Liver (tissue), 9 donors: Measurements from ENCODE around the gene CEP83. TPM values are rescaled to one million over a fixed set of nuclear protein-coding genes. Genes with fewer than 3 reads are reported as not detected.

Source experiments
- DNase-seq: peaks from one replicate; pipeline ENCODE4 v3.0.0-alpha.2; 2017; ENCODE audit warnings: low spot score
- H3K27ac ChIP-seq, 2 donors: one replicate each; pipeline ENCODE4 v1.7.0; 2013; ENCODE audit warnings: inconsistent platforms in 2 of 2, low read length in 2 of 2, control low read depth in 1 of 2, low read depth in 1 of 2, mild to moderate bottlenecking in 1 of 2
- H3K27me3 ChIP-seq, 4 donors: one replicate each; pipeline versions ENCODE4 v1.6.1 to v1.7.0; 2013; ENCODE audit warnings: low read length in 3 of 4, inconsistent platforms in 1 of 4, mild to moderate bottlenecking in 1 of 4, moderate library complexity in 1 of 4; ENCODE audit not compliant: control insufficient read depth in 4 of 4, insufficient read depth in 4 of 4
- H3K36me3 ChIP-seq, 4 donors: one replicate each; pipeline versions ENCODE4 v1.6.1 to v1.7.0; 2013; ENCODE audit warnings: low read length in 3 of 4, mild to moderate bottlenecking in 3 of 4, low read depth in 1 of 4, moderate library complexity in 1 of 4; ENCODE audit not compliant: control insufficient read depth in 4 of 4, insufficient read depth in 3 of 4
- H3K4me1 ChIP-seq, 4 donors: one replicate each; pipeline versions ENCODE4 v1.6.1 to v1.7.0; 2013; ENCODE audit warnings: low read length in 3 of 4, mild to moderate bottlenecking in 3 of 4, moderate library complexity in 1 of 4; ENCODE audit not compliant: control insufficient read depth in 4 of 4, insufficient read depth in 4 of 4
- H3K4me3 ChIP-seq, 3 donors: one replicate each; pipeline versions ENCODE4 v1.6.1 to v1.7.0; 2013; ENCODE audit warnings: low read length in 3 of 3, control low read depth in 1 of 3, low read depth in 1 of 3, mild to moderate bottlenecking in 1 of 3
- H3K9ac ChIP-seq, 2 donors: one replicate each; pipeline ENCODE4 v1.7.0; 2013; ENCODE audit warnings: low read length in 2 of 2, mild to moderate bottlenecking in 2 of 2, moderate library complexity in 2 of 2, control low read depth in 1 of 2, low read depth in 1 of 2
- H3K9me3 ChIP-seq, 4 donors: one replicate each; pipeline versions ENCODE4 v1.6.1 to v1.7.0; 2013; ENCODE audit warnings: low read length in 3 of 4; ENCODE audit not compliant: control insufficient read depth in 4 of 4
- FOXA2 ChIP-seq: IDR thresholded peaks from 2 replicates; pipeline ENCODE4 v1.6.1; 2016; ENCODE audit warnings: antibody characterized with exemption
- HNF4A ChIP-seq, 2 donors: conservative IDR thresholded peaks; 2 replicates each; pipeline ENCODE4 v1.6.1; 2016; ENCODE audit warnings: antibody characterized with exemption in 2 of 2, mild to moderate bottlenecking in 2 of 2
- JUND ChIP-seq, 2 donors: IDR thresholded peaks; 2 replicates each; pipeline ENCODE4 v1.6.1; 2016; ENCODE audit warnings: antibody characterized with exemption in 2 of 2
- NR2F2 ChIP-seq: IDR thresholded peaks from 2 replicates; pipeline ENCODE4 v1.6.1; 2016; ENCODE audit warnings: antibody characterized with exemption
- RAD21 ChIP-seq, 2 donors: IDR thresholded peaks; 2 replicates each; pipeline ENCODE4 v1.6.1; 2016; ENCODE audit warnings: antibody characterized with exemption in 2 of 2, mild to moderate bottlenecking in 2 of 2
- RXRA ChIP-seq, 2 donors: IDR thresholded peaks; 2 replicates each; pipeline ENCODE4 v1.6.1; 2017 to 2018; ENCODE audit warnings: antibody characterized with exemption in 2 of 2, mild to moderate bottlenecking in 1 of 2
- WGBS: extraction: QIAGEN DNeasy Blood & Tissue Kit; methylation state at CpG from one replicate; pipeline ENCODE4 v1.1.7; 2013; 5-methylcytosine and 5-hydroxymethylcytosine counted together
- polyA plus RNA-seq, 2 donors: library from polyadenylated mRNA; stranded (reverse) in 1 of 2; unstranded in 1 of 2; fragments of 200-250 nt in 1 of 2; fragments of >200 nt in 1 of 2; fragmentation: Nextera tagmentation in 1 of 2; extraction: Ambion mirVana in 1 of 2; gene quantifications; one replicate each; pipeline versions ENCODE4 v1.2.1 to v1.2.3, GENCODE V29; 2013 to 2015
- total RNA-seq, 2 donors: library from RNA; depleted of rRNA; stranded (reverse); fragments of >200 nt; gene quantifications; one replicate each; pipeline ENCODE4 v1.2.3, GENCODE V29; 2014
- TF ChIP-seq, protein P1 (sequence below): fragments of 150-350 bp; IDR thresholded peaks from 2 replicates; pipeline ENCODE4 v1.5.1; 2017; ENCODE audit warnings: improper control_type of control experiment, low read depth, low read length; ENCODE audit not compliant: missing input control
- TF ChIP-seq, protein P2 (sequence below): IDR thresholded peaks from 2 replicates; pipeline ENCODE4 v1.6.1; 2016; ENCODE audit warnings: antibody characterized with exemption, mild to moderate bottlenecking
- donor health status: healthy.
- donor health status: healthy.
- donor health status: healthy.
- donor health status: healthy.
- donor health status: healthy.

Gene CEP83
- total and polyA plus RNA-seq, 4 donors = 1.9 to 8.4 (median 5.2) TPM

DNA sequence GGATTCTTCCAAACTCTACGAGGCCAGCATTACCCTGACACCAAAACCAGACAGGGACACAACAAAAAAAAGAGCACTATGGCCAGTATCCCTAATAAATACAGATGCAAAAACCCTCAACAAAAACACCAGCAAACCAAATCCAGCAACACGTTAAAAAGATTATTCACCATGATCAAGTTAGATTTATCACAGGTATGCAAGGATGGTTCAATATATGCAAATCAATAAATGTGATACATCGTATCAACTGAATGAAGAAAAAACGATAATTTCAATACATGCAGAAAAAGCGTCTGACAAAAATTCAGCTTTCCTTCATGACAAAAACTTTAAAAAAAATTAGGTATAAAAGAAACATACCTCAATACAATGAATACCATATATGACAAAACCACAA is 99.9 kb downstream of the CEP83 start:
- WGBS = 96% methylated on average over 5 of the region's 5 CpGs
- peaks cover 4 to 8% (median 8%) of the 10 kb centered on the region in 4 donors for H3K9me3 ChIP-seq
- H3K4me3 ChIP-seq = no peak overlapping the region
- H3K36me3 ChIP-seq = peaks cover 0 to 4% (median 2%) of the 10 kb centered on the region in 4 donors
- DNase-seq = no peak
- H3K9ac ChIP-seq = no peak overlapping the region
- no peaks in the 10 kb centered on the region for H3K4me1 ChIP-seq
- no peak overlapping the region for H3K27ac ChIP-seq
- H3K27me3 ChIP-seq = no peaks in the 10 kb centered on the region
- no peak for TF ChIP-seq RAD21 (IDR thresholded peaks at IDR 0.05)
- TF ChIP-seq RXRA (IDR thresholded peaks at IDR 0.05) = no peak
- TF ChIP-seq NR2F2 = no peak

DNA sequence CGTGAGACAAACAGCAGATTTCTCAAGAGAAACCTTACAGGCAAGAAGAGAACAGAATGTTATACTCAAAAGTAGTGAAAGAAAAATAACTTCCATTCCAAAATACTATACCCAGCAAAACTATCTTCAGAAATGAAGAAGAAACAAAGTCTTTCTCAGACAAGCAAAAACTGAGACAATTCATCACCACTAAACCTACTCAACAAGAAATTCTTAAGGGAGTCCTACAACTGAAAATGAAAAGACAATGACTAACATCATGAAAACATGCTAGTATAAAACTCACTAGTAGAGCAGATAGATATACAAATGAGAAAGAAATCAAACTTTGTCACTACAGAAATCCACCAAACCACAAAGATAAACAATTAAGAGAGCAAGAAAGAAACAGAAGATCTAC is 106.5 kb downstream of the CEP83 start:
- 97% methylated on average over 1 of the region's 1 CpG for WGBS
- H3K27ac ChIP-seq = no peak overlapping the region
- H3K27me3 ChIP-seq = no peaks in the 10 kb centered on the region
- no peak overlapping the region for H3K4me3 ChIP-seq
- no peaks in the 10 kb centered on the region for H3K4me1 ChIP-seq
- H3K9me3 ChIP-seq = peaks cover 15 to 46% (median 21%) of the 10 kb centered on the region in 4 donors
- peaks cover 0 to 18% (median 1%) of the 10 kb centered on the region in 4 donors for H3K36me3 ChIP-seq
- DNase-seq = no peak
- TF ChIP-seq JUND (IDR thresholded peaks at IDR 0.05) = no peak
- no peak for TF ChIP-seq HNF4A (conservative IDR thresholded peaks at IDR 0.05)
- no peak for TF ChIP-seq FOXA2
- TF ChIP-seq, protein P1, sequence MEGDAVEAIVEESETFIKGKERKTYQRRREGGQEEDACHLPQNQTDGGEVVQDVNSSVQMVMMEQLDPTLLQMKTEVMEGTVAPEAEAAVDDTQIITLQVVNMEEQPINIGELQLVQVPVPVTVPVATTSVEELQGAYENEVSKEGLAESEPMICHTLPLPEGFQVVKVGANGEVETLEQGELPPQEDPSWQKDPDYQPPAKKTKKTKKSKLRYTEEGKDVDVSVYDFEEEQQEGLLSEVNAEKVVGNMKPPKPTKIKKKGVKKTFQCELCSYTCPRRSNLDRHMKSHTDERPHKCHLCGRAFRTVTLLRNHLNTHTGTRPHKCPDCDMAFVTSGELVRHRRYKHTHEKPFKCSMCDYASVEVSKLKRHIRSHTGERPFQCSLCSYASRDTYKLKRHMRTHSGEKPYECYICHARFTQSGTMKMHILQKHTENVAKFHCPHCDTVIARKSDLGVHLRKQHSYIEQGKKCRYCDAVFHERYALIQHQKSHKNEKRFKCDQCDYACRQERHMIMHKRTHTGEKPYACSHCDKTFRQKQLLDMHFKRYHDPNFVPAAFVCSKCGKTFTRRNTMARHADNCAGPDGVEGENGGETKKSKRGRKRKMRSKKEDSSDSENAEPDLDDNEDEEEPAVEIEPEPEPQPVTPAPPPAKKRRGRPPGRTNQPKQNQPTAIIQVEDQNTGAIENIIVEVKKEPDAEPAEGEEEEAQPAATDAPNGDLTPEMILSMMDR = no peak
- no peak for TF ChIP-seq NR2F2
- no peak overlapping the region for H3K9ac ChIP-seq

DNA sequence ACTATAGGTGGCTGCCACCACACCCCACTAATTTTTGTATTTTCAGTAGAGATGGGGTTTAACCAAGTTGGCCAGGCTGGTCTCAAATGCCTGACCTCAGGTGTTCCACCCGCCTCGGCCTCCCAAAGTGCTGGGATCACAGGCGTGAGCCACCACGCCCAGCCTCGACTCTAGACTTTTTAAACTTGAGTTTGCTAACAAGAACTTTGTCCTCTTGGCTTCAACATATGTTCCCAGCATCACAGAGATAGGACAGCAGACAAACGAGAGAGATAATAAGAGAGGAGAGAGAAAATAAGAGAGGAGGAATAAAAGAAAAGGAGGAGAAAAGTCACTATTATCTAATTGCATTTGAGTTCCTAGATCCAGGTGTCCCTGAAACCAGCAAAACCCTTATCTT is 119.1 kb downstream of the CEP83 start:
- TF ChIP-seq, protein P2, sequence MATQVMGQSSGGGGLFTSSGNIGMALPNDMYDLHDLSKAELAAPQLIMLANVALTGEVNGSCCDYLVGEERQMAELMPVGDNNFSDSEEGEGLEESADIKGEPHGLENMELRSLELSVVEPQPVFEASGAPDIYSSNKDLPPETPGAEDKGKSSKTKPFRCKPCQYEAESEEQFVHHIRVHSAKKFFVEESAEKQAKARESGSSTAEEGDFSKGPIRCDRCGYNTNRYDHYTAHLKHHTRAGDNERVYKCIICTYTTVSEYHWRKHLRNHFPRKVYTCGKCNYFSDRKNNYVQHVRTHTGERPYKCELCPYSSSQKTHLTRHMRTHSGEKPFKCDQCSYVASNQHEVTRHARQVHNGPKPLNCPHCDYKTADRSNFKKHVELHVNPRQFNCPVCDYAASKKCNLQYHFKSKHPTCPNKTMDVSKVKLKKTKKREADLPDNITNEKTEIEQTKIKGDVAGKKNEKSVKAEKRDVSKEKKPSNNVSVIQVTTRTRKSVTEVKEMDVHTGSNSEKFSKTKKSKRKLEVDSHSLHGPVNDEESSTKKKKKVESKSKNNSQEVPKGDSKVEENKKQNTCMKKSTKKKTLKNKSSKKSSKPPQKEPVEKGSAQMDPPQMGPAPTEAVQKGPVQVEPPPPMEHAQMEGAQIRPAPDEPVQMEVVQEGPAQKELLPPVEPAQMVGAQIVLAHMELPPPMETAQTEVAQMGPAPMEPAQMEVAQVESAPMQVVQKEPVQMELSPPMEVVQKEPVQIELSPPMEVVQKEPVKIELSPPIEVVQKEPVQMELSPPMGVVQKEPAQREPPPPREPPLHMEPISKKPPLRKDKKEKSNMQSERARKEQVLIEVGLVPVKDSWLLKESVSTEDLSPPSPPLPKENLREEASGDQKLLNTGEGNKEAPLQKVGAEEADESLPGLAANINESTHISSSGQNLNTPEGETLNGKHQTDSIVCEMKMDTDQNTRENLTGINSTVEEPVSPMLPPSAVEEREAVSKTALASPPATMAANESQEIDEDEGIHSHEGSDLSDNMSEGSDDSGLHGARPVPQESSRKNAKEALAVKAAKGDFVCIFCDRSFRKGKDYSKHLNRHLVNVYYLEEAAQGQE = no peak
- Histone ChIP-seq H3K36me3 (peaks cover 0 to 4% (median under 1%) of the 10 kb centered on the region in 4 donors), H3K9me3 (no peaks in the 10 kb centered on the region), H3K4me3 (no peak overlapping the region), H3K27me3 (no peaks in the 10 kb centered on the region), H3K9ac (no peak overlapping the region), H3K27ac (no peak overlapping the region), H3K4me1 (no peaks in the 10 kb centered on the region)
- WGBS = 71% methylated on average over 6 of the region's 6 CpGs
- no peak for DNase-seq
